GM20000 (cell line): ENCODE results near the gene ISX.

ENCODE experiments used
- DNase-seq: peaks from one replicate; pipeline ENCODE4 v3.0.0; 2012; ENCODE audit warnings: low spot score
- TF ChIP-seq, protein P1 (sequence below): IDR thresholded peaks from 2 replicates; pipeline ENCODE4 v1.5.1; 2012; ENCODE audit warnings: mild to moderate bottlenecking, control low read depth; ENCODE audit errors: extremely low read depth, missing control alignments

The ISX gene

GRCh38 chr22:35085621-35086020 lies 19.7 kb downstream of the ISX start:
- TF ChIP-seq, protein P1, sequence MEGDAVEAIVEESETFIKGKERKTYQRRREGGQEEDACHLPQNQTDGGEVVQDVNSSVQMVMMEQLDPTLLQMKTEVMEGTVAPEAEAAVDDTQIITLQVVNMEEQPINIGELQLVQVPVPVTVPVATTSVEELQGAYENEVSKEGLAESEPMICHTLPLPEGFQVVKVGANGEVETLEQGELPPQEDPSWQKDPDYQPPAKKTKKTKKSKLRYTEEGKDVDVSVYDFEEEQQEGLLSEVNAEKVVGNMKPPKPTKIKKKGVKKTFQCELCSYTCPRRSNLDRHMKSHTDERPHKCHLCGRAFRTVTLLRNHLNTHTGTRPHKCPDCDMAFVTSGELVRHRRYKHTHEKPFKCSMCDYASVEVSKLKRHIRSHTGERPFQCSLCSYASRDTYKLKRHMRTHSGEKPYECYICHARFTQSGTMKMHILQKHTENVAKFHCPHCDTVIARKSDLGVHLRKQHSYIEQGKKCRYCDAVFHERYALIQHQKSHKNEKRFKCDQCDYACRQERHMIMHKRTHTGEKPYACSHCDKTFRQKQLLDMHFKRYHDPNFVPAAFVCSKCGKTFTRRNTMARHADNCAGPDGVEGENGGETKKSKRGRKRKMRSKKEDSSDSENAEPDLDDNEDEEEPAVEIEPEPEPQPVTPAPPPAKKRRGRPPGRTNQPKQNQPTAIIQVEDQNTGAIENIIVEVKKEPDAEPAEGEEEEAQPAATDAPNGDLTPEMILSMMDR: no peak

GRCh38 chr22:35089139-35089538 lies 23.2 kb downstream of the ISX start:
- peak; percentile 30 for DNase-seq
- TF ChIP-seq, protein P1: no peak

More at GRCh38 chr22:35085621-35086020, 19.7 kb downstream of the ISX start:
- DNase-seq: no peak

DNA sequence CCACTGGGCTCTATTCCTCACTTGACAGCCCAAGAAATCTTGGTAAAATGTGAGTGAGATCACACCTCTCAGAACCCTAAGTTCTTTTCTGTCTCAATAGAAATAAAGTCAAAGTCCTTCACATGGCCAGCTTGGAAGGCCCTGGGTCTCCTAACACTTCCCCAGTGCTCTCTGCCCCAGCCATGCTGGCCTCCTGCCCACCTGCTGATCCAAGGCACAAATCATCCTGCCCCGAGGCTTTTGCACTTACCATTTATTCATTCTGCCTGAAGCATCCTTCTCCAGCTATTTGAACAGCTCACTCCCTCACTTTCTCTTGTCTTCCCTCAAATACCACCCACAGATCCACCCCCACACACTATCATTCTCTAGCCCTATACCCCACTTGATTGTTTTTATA lies 26.4 kb downstream of the ISX start:
- TF ChIP-seq, protein P1: no peak
- DNase-seq: no peak

GRCh38 chr22:35098921-35099320 lies 33.0 kb downstream of the ISX start:
- TF ChIP-seq, protein P1: no peak
- DNase-seq: no peak

GRCh38 chr22:35099883-35100282 lies 33.9 kb downstream of the ISX start:
- no peak for DNase-seq
- TF ChIP-seq, protein P1: no peak

- TF ChIP-seq, protein P1: peak; percentile 18
- peak; percentile 41 for DNase-seq
Observed at GRCh38 chr22:35102663-35103062, 36.7 kb downstream of the ISX start.

DNA sequence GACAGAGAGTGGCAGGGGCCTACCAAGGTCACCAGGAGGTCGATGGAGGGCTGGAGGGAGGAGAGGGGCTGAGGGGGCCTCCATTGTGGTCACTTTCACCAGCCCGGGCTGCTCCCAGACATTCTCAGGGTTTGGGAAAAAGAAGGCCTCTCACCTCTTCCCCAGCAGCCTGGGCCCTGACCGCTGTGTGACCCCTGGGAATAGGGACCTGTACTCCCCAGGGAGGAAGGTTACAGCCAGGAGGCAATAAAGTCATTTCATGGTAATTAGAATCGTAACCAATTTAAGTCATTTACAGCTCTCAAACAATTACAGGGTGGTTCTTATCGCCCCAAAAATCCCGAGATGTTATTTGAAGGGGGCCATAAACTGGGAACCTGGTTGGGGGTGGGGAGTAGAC lies 37.8 kb downstream of the ISX start:
- TF ChIP-seq, protein P1: no peak
- no peak for DNase-seq
